ENCODE measurements around the gene LIPC. TPM values are rescaled to one million over a fixed set of nuclear protein-coding genes. Genes with fewer than 3 reads are reported as not detected.

The LIPC gene
- total RNA-seq, 1 experiment from 2014 or later = not detected

DNA sequence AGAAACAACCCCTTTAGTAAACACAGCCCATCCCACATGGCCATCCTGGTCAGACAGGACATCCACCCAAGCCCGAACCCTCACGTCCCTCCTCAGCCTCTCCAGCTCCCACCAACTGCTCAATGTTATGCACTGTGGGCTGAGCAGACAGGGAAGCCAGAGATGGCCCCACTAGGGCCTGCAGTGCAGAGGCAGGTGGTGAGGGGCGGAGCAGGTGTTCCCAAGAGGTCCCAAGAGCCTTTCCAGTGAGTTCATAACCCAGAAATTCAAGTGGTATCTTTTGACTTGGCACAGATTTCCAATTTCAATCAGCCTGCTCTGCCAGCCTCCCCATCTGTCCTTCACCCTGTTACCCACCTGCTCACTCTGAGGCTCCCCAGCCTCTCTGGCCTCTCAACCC is 130.3 kb downstream of the LIPC start:
- CTCF ChIA-PET = no interaction called here
- no peak for DNase-seq (ENCODE audit: low spot score)
- H3K9me3 Mint-ChIP-seq = peaks cover 12% of the 10 kb centered on the region
- H3K4me3 Mint-ChIP-seq = no peak overlapping the region
- no peak for TF ChIP-seq SMAD3 (CRISPR knock-in tag; IDR thresholded peaks at IDR 0.05; ENCODE audit: borderline replicate concordance)
- no peak for TF ChIP-seq RORB (CRISPR knock-in tag; IDR thresholded peaks at IDR 0.05)
- no peak for TF ChIP-seq MYBL2 (CRISPR knock-in tag; IDR thresholded peaks at IDR 0.05)
- TF ChIP-seq, protein P1, sequence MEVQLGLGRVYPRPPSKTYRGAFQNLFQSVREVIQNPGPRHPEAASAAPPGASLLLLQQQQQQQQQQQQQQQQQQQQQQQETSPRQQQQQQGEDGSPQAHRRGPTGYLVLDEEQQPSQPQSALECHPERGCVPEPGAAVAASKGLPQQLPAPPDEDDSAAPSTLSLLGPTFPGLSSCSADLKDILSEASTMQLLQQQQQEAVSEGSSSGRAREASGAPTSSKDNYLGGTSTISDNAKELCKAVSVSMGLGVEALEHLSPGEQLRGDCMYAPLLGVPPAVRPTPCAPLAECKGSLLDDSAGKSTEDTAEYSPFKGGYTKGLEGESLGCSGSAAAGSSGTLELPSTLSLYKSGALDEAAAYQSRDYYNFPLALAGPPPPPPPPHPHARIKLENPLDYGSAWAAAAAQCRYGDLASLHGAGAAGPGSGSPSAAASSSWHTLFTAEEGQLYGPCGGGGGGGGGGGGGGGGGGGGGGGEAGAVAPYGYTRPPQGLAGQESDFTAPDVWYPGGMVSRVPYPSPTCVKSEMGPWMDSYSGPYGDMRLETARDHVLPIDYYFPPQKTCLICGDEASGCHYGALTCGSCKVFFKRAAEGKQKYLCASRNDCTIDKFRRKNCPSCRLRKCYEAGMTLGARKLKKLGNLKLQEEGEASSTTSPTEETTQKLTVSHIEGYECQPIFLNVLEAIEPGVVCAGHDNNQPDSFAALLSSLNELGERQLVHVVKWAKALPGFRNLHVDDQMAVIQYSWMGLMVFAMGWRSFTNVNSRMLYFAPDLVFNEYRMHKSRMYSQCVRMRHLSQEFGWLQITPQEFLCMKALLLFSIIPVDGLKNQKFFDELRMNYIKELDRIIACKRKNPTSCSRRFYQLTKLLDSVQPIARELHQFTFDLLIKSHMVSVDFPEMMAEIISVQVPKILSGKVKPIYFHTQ (CRISPR knock-in tag; IDR thresholded peaks at IDR 0.05) = no peak
- TF ChIP-seq, protein P2, sequence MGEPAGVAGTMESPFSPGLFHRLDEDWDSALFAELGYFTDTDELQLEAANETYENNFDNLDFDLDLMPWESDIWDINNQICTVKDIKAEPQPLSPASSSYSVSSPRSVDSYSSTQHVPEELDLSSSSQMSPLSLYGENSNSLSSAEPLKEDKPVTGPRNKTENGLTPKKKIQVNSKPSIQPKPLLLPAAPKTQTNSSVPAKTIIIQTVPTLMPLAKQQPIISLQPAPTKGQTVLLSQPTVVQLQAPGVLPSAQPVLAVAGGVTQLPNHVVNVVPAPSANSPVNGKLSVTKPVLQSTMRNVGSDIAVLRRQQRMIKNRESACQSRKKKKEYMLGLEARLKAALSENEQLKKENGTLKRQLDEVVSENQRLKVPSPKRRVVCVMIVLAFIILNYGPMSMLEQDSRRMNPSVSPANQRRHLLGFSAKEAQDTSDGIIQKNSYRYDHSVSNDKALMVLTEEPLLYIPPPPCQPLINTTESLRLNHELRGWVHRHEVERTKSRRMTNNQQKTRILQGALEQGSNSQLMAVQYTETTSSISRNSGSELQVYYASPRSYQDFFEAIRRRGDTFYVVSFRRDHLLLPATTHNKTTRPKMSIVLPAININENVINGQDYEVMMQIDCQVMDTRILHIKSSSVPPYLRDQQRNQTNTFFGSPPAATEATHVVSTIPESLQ (CRISPR knock-in tag; IDR thresholded peaks at IDR 0.05) = no peak
- TF ChIP-seq, protein P3, sequence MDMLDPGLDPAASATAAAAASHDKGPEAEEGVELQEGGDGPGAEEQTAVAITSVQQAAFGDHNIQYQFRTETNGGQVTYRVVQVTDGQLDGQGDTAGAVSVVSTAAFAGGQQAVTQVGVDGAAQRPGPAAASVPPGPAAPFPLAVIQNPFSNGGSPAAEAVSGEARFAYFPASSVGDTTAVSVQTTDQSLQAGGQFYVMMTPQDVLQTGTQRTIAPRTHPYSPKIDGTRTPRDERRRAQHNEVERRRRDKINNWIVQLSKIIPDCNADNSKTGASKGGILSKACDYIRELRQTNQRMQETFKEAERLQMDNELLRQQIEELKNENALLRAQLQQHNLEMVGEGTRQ (CRISPR knock-in tag; IDR thresholded peaks at IDR 0.05) = no peak
- TF ChIP-seq, protein P4, sequence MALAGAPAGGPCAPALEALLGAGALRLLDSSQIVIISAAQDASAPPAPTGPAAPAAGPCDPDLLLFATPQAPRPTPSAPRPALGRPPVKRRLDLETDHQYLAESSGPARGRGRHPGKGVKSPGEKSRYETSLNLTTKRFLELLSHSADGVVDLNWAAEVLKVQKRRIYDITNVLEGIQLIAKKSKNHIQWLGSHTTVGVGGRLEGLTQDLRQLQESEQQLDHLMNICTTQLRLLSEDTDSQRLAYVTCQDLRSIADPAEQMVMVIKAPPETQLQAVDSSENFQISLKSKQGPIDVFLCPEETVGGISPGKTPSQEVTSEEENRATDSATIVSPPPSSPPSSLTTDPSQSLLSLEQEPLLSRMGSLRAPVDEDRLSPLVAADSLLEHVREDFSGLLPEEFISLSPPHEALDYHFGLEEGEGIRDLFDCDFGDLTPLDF (CRISPR knock-in tag; IDR thresholded peaks at IDR 0.05) = no peak
- POLR2A ChIA-PET = no interaction called here
- H3K27me3 Mint-ChIP-seq (ENCODE audit: low read depth) = no peaks in the 10 kb centered on the region
- no peak overlapping the region for H3K27ac Mint-ChIP-seq
- H3K36me3 Mint-ChIP-seq = peaks cover 9% of the 10 kb centered on the region; the same call in 1 of the 2 replicates
- 0 out of 2 replicates have a peak, but pooled peaks have one; percentile 28 for ATAC-seq
- peaks cover 18% of the 10 kb centered on the region for H3K4me1 Mint-ChIP-seq

DNA sequence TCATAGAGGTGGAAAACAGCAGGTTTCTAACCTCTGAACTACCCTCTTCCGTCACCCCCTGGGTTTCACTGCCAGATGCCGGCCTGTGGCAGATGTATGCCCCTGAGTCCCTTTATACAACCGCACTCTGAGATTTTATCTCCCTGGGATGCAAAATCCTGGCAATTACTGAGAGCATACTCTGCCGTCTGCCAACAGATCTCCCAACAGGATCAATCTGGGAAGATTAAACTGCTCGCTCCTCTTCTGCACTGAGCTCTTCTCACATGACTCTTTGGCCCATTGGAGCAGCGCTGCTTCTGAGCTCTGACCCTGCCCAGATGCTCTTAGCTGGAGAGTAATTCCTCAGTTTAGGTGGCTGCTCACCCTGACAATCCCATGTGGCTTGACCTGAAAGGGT is 133.2 kb downstream of the LIPC start:
- Mint-ChIP-seq H3K27ac (no peak overlapping the region), H3K36me3 (no peaks in the 10 kb centered on the region), H3K4me3 (no peak overlapping the region), H3K9me3 (peaks cover 6% of the 10 kb centered on the region), H3K27me3 (ENCODE audit: low read depth) (no peaks in the 10 kb centered on the region), H3K4me1 (peaks cover 18% of the 10 kb centered on the region)
- DNase-seq (ENCODE audit: low spot score) (no peak), ATAC-seq (no peak)
- ChIA-PET CTCF (no interaction called here), POLR2A (no interaction called here)
- TF ChIP-seq CREB1 (CRISPR knock-in tag; IDR thresholded peaks at IDR 0.05) (no peak), FOXP1 (CRISPR knock-in tag; IDR thresholded peaks at IDR 0.05; ENCODE audit: borderline replicate concordance) (no peak), CREM (CRISPR knock-in tag; IDR thresholded peaks at IDR 0.05) (no peak), TEAD1 (CRISPR knock-in tag; IDR thresholded peaks at IDR 0.05) (no peak), SP1 (CRISPR knock-in tag; conservative IDR thresholded peaks at IDR 0.05) (no peak), ZNF396 (CRISPR knock-in tag; IDR thresholded peaks at IDR 0.05; ENCODE audit: borderline replicate concordance) (no peak), OVOL2 (CRISPR knock-in tag; IDR thresholded peaks at IDR 0.05; ENCODE audit: borderline replicate concordance) (no peak), NR3C1 (CRISPR knock-in tag; conservative IDR thresholded peaks at IDR 0.05; ENCODE audit: low read depth) (no peak), SMAD3 (CRISPR knock-in tag; IDR thresholded peaks at IDR 0.05; ENCODE audit: borderline replicate concordance) (no peak)
- TF ChIP-seq, protein P5, sequence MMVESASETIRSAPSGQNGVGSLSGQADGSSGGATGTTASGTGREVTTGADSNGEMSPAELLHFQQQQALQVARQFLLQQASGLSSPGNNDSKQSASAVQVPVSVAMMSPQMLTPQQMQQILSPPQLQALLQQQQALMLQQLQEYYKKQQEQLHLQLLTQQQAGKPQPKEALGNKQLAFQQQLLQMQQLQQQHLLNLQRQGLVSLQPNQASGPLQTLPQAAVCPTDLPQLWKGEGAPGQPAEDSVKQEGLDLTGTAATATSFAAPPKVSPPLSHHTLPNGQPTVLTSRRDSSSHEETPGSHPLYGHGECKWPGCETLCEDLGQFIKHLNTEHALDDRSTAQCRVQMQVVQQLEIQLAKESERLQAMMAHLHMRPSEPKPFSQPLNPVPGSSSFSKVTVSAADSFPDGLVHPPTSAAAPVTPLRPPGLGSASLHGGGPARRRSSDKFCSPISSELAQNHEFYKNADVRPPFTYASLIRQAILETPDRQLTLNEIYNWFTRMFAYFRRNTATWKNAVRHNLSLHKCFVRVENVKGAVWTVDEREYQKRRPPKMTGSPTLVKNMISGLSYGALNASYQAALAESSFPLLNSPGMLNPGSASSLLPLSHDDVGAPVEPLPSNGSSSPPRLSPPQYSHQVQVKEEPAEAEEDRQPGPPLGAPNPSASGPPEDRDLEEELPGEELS (CRISPR knock-in tag; IDR thresholded peaks at IDR 0.05) = no peak
- TF ChIP-seq, protein P6, sequence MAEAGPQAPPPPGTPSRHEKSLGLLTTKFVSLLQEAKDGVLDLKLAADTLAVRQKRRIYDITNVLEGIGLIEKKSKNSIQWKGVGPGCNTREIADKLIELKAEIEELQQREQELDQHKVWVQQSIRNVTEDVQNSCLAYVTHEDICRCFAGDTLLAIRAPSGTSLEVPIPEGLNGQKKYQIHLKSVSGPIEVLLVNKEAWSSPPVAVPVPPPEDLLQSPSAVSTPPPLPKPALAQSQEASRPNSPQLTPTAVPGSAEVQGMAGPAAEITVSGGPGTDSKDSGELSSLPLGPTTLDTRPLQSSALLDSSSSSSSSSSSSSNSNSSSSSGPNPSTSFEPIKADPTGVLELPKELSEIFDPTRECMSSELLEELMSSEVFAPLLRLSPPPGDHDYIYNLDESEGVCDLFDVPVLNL (CRISPR knock-in tag; IDR thresholded peaks at IDR 0.05; ENCODE audit: borderline replicate concordance, low read depth) = no peak
- TF ChIP-seq, protein P2 (CRISPR knock-in tag; IDR thresholded peaks at IDR 0.05) = no peak
- TF ChIP-seq, protein P7, sequence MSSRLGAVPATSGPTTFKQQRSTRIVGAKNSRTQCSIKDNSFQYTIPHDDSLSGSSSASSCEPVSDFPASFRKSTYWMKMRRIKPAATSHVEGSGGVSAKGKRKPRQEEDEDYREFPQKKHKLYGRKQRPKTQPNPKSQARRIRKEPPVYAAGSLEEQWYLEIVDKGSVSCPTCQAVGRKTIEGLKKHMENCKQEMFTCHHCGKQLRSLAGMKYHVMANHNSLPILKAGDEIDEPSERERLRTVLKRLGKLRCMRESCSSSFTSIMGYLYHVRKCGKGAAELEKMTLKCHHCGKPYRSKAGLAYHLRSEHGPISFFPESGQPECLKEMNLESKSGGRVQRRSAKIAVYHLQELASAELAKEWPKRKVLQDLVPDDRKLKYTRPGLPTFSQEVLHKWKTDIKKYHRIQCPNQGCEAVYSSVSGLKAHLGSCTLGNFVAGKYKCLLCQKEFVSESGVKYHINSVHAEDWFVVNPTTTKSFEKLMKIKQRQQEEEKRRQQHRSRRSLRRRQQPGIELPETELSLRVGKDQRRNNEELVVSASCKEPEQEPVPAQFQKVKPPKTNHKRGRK (CRISPR knock-in tag; IDR thresholded peaks at IDR 0.05; ENCODE audit: borderline replicate concordance) = no peak
- TF ChIP-seq, protein P8, sequence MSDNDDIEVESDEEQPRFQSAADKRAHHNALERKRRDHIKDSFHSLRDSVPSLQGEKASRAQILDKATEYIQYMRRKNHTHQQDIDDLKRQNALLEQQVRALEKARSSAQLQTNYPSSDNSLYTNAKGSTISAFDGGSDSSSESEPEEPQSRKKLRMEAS (CRISPR knock-in tag; IDR thresholded peaks at IDR 0.05) = no peak
- TF ChIP-seq, protein P3 (CRISPR knock-in tag; IDR thresholded peaks at IDR 0.05) = no peak
